Fibroblast of villous mesenchyme (primary cell): ENCODE measurements around the gene AMBP. TPM values are rescaled to one million over a fixed set of nuclear protein-coding genes. Genes with fewer than 3 reads are reported as not detected.

Experiments
- DNase-seq: peaks from one replicate; pipeline ENCODE4 v3.0.0-alpha.2; 2010; ENCODE audit warnings: low read depth
- H3K4me3 ChIP-seq: 2 replicates; pipeline ENCODE4 v1.5.1; 2011; ENCODE audit warnings: low read depth, mild to moderate bottlenecking, low read length
- total RNA-seq: library from RNA; depleted of rRNA; stranded (reverse); fragments of >200 nt; gene quantifications from 2 replicates; pipeline ENCODE4 v1.2.3, GENCODE V29; 2012
- TF ChIP-seq, protein P1 (sequence below): IDR thresholded peaks from 2 replicates; pipeline ENCODE4 v1.5.1; 2012; ENCODE audit warnings: low read depth, mild to moderate bottlenecking, low read length; ENCODE audit not compliant: insufficient read depth

Gene AMBP
- total RNA-seq, 1 donor = not detected

DNA sequence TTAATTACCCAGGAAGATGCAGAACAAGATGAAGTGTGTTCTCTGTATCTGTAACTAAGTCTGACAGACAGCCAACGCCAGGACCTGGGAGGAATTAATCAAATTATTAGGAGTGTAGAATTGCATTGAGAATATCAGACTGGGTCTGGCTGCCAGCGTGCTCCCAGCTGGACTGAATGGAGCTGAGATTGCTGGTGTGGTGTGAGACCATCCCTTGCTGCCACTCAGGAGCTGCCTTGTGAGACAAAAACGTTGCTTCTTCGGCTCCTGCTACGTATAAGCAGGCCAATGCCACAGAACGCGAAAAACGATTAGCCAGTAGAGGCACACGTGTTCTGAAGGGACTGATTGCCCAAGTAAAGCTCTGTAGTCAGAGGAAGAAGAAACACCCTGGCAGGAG lies 66.8 kb downstream of the AMBP start:
- H3K4me3 ChIP-seq = no peak overlapping the region
- TF ChIP-seq, protein P1, sequence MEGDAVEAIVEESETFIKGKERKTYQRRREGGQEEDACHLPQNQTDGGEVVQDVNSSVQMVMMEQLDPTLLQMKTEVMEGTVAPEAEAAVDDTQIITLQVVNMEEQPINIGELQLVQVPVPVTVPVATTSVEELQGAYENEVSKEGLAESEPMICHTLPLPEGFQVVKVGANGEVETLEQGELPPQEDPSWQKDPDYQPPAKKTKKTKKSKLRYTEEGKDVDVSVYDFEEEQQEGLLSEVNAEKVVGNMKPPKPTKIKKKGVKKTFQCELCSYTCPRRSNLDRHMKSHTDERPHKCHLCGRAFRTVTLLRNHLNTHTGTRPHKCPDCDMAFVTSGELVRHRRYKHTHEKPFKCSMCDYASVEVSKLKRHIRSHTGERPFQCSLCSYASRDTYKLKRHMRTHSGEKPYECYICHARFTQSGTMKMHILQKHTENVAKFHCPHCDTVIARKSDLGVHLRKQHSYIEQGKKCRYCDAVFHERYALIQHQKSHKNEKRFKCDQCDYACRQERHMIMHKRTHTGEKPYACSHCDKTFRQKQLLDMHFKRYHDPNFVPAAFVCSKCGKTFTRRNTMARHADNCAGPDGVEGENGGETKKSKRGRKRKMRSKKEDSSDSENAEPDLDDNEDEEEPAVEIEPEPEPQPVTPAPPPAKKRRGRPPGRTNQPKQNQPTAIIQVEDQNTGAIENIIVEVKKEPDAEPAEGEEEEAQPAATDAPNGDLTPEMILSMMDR = no peak
- no peak for DNase-seq

Other genes with a start within 250 kb of the AMBP start
- gene ZNF618, start 202.0 kb downstream of the AMBP start, total RNA-seq = 12.5 and 15.1 TPM in 2 replicates
- gene KIF12, start 21.0 kb upstream of the AMBP start, total RNA-seq = not detected in 2 replicates
- gene COL27A1, start 77.2 kb upstream of the AMBP start, total RNA-seq = 22.9 and 23.3 TPM in 2 replicates
- not detected in 2 replicates for gene ORM1, start 244.8 kb upstream of the AMBP start, total RNA-seq